ENCODE results near the gene LRRD1.

- TF ChIP-seq EZH2 (IDR thresholded peaks at IDR 0.05; ENCODE audit: insufficient read depth, poor library complexity, severe bottlenecking) = no peak
- no peak for TF ChIP-seq EZH2phosphoT487 (IDR thresholded peaks at IDR 0.05; ENCODE audit: insufficient read depth, low read depth)
Observed at GRCh38 chr7:92161271-92161670, 17.7 kb downstream of the LRRD1 start.
